H1 (cell line): ENCODE measurements around the gene MFAP3L. TPM values are rescaled to one million over a fixed set of nuclear protein-coding genes. Genes with fewer than 3 reads are reported as not detected.

ENCODE experiments used
- CTCF ChIA-PET: fragments of 300-600 bp; sonication (Branson Sonifier 250); formaldehyde crosslinking; loops from one replicate; lab custom pipeline; 2021; ENCODE audit not compliant: partially characterized antibody; lab: Charles Lee
- POLR2A ChIA-PET: fragments of 300-600 bp; sonication (Branson Sonifier 250); formaldehyde crosslinking; loops from one replicate; lab custom pipeline; 2021; ENCODE audit warnings: inconsistent platforms; ENCODE audit not compliant: partially characterized antibody; lab: Charles Lee
- DNase-seq, 2 experiments: peaks; one replicate each; pipeline versions ENCODE4 v3.0.0 to v3.0.0-alpha.2; 2010 to 2022; ENCODE audit warnings: low spot score in 2 of 2, low read depth in 1 of 2, mixed read lengths in 1 of 2
- FAIRE-seq: peaks from 2 replicates; lab custom pipeline; 2011; peaks lifted over from hg19 to GRCh38; lab: Jason Lieb, UNC
- H2AFZ ChIP-seq: 2 replicates; pipeline ENCODE4 v1.8.1; 2012; ENCODE audit warnings: low read length, inconsistent platforms
- H2AK5ac ChIP-seq: 2 replicates; pipeline ENCODE4 v1.6.1; 2013; ENCODE audit warnings: low read depth, low read length
- H2BK120ac ChIP-seq: replicated peaks from 2 replicates; pipeline ENCODE3; 2013; ENCODE audit warnings: low read depth, low read length, inconsistent platforms
- H2BK12ac ChIP-seq: 2 replicates; pipeline ENCODE4 v1.6.1; 2013; ENCODE audit warnings: low read depth, low read length
- H2BK15ac ChIP-seq: 2 replicates; pipeline ENCODE4 v1.6.1; 2013; ENCODE audit warnings: low read length
- H2BK20ac ChIP-seq: 2 replicates; pipeline ENCODE4 v1.6.1; 2013; ENCODE audit warnings: low read length
- H2BK5ac ChIP-seq: 2 replicates; pipeline ENCODE4 v1.6.1; 2013; ENCODE audit warnings: low read depth, low read length
- H3K14ac ChIP-seq: 2 replicates; pipeline ENCODE4 v1.6.1; 2013; ENCODE audit warnings: inconsistent platforms; ENCODE audit not compliant: insufficient read length
- H3K18ac ChIP-seq: 2 replicates; pipeline ENCODE4 v1.6.1; 2013; ENCODE audit warnings: low read length; ENCODE audit errors: extremely low read depth
- H3K23ac ChIP-seq: 2 replicates; pipeline ENCODE4 v1.6.1; 2013; ENCODE audit warnings: inconsistent platforms; ENCODE audit not compliant: insufficient read length
- H3K23me2 ChIP-seq: 2 replicates; pipeline ENCODE4 v1.6.1; 2013; ENCODE audit warnings: low read depth, low read length
- H3K27ac ChIP-seq: 2 replicates; pipeline ENCODE4 v1.6.1; 2011; ENCODE audit warnings: low read depth, low read length, inconsistent platforms
- H3K27me3 ChIP-seq, 4 experiments: replicated peaks in 1 of 4; 1 replicate in 1 of 4; 2 replicates in 3 of 4; pipeline versions ENCODE4 v1.6.1 to v1.8.1; 2011 to 2013; ENCODE audit warnings: low read length in 3 of 4, mild to moderate bottlenecking in 3 of 4, inconsistent platforms in 2 of 4, mixed read lengths in 2 of 4, moderate library complexity in 1 of 4; ENCODE audit not compliant: control insufficient read depth in 3 of 4, insufficient read depth in 3 of 4; ENCODE audit errors: extremely low read depth in 1 of 4
- H3K36me3 ChIP-seq, 4 experiments: 2 replicates each; pipeline versions ENCODE4 v1.6.1 to v1.8.1; 2011 to 2013; ENCODE audit warnings: mild to moderate bottlenecking in 4 of 4, low read length in 3 of 4, moderate library complexity in 2 of 4, control low read depth in 1 of 4, inconsistent platforms in 1 of 4; ENCODE audit not compliant: insufficient read depth in 4 of 4, control insufficient read depth in 2 of 4
- H3K4ac ChIP-seq: replicated peaks from 2 replicates; pipeline ENCODE3; 2013; ENCODE audit warnings: low read length, low read depth, mixed read lengths, inconsistent platforms; ENCODE audit not compliant: insufficient read length
- H3K4me1 ChIP-seq, 4 experiments: replicated peaks in 1 of 4; 1 replicate in 1 of 4; 2 replicates in 3 of 4; pipeline versions ENCODE4 v1.6.1 to v1.8.1; 2011 to 2013; ENCODE audit warnings: low read length in 3 of 4, inconsistent platforms in 2 of 4, mixed read lengths in 1 of 4; ENCODE audit not compliant: insufficient read depth in 4 of 4, control insufficient read depth in 3 of 4
- H3K4me2 ChIP-seq, 2 experiments: 2 replicates each; pipeline versions ENCODE4 v1.6.1 to v1.8.1; 2011 to 2013; ENCODE audit warnings: low read depth in 2 of 2, low read length in 2 of 2, control low read depth in 1 of 2, inconsistent platforms in 1 of 2, mild to moderate bottlenecking in 1 of 2; ENCODE audit not compliant: insufficient read depth in 1 of 2
- H3K4me3 ChIP-seq, 4 experiments: fragments of 200-600, 300-600 bp in 1 of 4; sonication (generic), shearing (Covaris generic), sonication (Bioruptor Twin) in 1 of 4; 2 replicates each; pipeline versions ENCODE4 v1.5.1 to v1.8.1; 2011 to 2016; ENCODE audit warnings: low read length in 4 of 4, low read depth in 3 of 4, control low read depth in 2 of 4, inconsistent platforms in 2 of 4, mild to moderate bottlenecking in 2 of 4, mixed read lengths in 1 of 4, moderate library complexity in 1 of 4; ENCODE audit not compliant: insufficient read depth in 2 of 4; ENCODE audit errors: extremely low read depth in 1 of 4
- H3K56ac ChIP-seq: replicated peaks from 2 replicates; pipeline ENCODE3; 2013; ENCODE audit warnings: low read depth, mild to moderate bottlenecking, mixed read lengths, low read length, inconsistent platforms; ENCODE audit not compliant: insufficient read length
- H3K79me1 ChIP-seq: 2 replicates; pipeline ENCODE4 v1.6.1; 2013; ENCODE audit warnings: low read depth, low read length, control low read depth
- H3K79me2 ChIP-seq, 2 experiments: 2 replicates each; pipeline versions ENCODE4 v1.6.1 to v1.8.1; 2012 to 2013; ENCODE audit warnings: low read length in 2 of 2, mild to moderate bottlenecking in 2 of 2, inconsistent platforms in 1 of 2; ENCODE audit not compliant: insufficient read depth in 2 of 2, control insufficient read depth in 1 of 2
- H3K9ac ChIP-seq, 4 experiments: replicated peaks in 1 of 4; 1 replicate in 1 of 4; 2 replicates in 3 of 4; pipeline versions ENCODE4 v1.6.1 to v1.8.1; 2011 to 2013; ENCODE audit warnings: low read depth in 3 of 4, low read length in 3 of 4, control low read depth in 2 of 4, mild to moderate bottlenecking in 2 of 4, moderate library complexity in 2 of 4, inconsistent platforms in 1 of 4; ENCODE audit errors: extremely low read depth in 1 of 4
- H3K9me3 ChIP-seq, 2 experiments: 2 replicates each; pipeline versions ENCODE4 v1.6.1 to v1.8.1; 2012 to 2013; ENCODE audit warnings: mild to moderate bottlenecking in 2 of 2, moderate library complexity in 2 of 2, control low read depth in 1 of 2, inconsistent platforms in 1 of 2, low read depth in 1 of 2, low read length in 1 of 2, mixed read lengths in 1 of 2; ENCODE audit not compliant: insufficient read depth in 2 of 2
- H4K20me1 ChIP-seq, 2 experiments: replicated peaks in 1 of 2; 2 replicates each; pipeline versions ENCODE3 to v1.8.1; 2011 to 2013; ENCODE audit warnings: inconsistent platforms in 2 of 2, low read length in 2 of 2, mild to moderate bottlenecking in 1 of 2; ENCODE audit not compliant: insufficient read depth in 2 of 2, control insufficient read depth in 1 of 2
- H4K5ac ChIP-seq: 2 replicates; pipeline ENCODE4 v1.6.1; 2013; ENCODE audit warnings: low read length, low read depth, mixed read lengths, inconsistent platforms; ENCODE audit not compliant: insufficient read length
- H4K8ac ChIP-seq: 2 replicates; pipeline ENCODE4 v1.8.0; 2013; ENCODE audit warnings: mild to moderate bottlenecking, moderate library complexity, low read length, inconsistent platforms; ENCODE audit not compliant: insufficient read depth; ENCODE audit errors: extremely low read depth
- H4K91ac ChIP-seq: replicated peaks from 2 replicates; pipeline ENCODE3; 2013; ENCODE audit warnings: low read length, mixed read lengths, inconsistent platforms; ENCODE audit not compliant: insufficient read length
- CBX5 ChIP-seq: fragments of 300-800, 300-1000 bp; sonication (generic); IDR thresholded peaks from 2 replicates; pipeline ENCODE4 v1.7.1; 2016; ENCODE audit warnings: antibody characterized with exemption, low read length, low read depth
- CEBPB ChIP-seq: IDR thresholded peaks from 2 replicates; pipeline ENCODE4 v1.6.1; 2012; ENCODE audit warnings: low read depth, low read length
- CHD1 ChIP-seq: IDR thresholded peaks from 2 replicates; pipeline ENCODE4 v1.6.1; 2012; ENCODE audit warnings: low read depth, low read length, improper control_type of control experiment
- CTBP2 ChIP-seq: IDR thresholded peaks from 2 replicates; pipeline ENCODE4 v1.7.0; 2011; ENCODE audit warnings: borderline replicate concordance, mild to moderate bottlenecking, moderate library complexity, mixed read lengths, low read length; ENCODE audit not compliant: insufficient read depth, insufficient read length
- GTF2F1 ChIP-seq: IDR thresholded peaks from 2 replicates; pipeline ENCODE4 v1.6.1; 2012; ENCODE audit warnings: low read depth, low read length, improper control_type of control experiment, borderline replicate concordance
- HDAC6 ChIP-seq: IDR thresholded peaks from one replicate; pipeline ENCODE4 v1.7.1; 2012; ENCODE audit warnings: low read depth, mild to moderate bottlenecking, inconsistent platforms, low read length, moderate library complexity
- NRF1 ChIP-seq: IDR thresholded peaks from 2 replicates; pipeline ENCODE4 v1.6.1; 2011; ENCODE audit warnings: mild to moderate bottlenecking, low read depth, low read length, improper control_type of control experiment
- POU5F1 ChIP-seq: IDR thresholded peaks from 2 replicates; pipeline ENCODE4 v1.6.1; 2011; ENCODE audit warnings: low read depth, mild to moderate bottlenecking, low read length, moderate library complexity
- RBBP5 ChIP-seq: IDR thresholded peaks from 2 replicates; pipeline ENCODE4 v1.7.1; 2012; ENCODE audit warnings: low read depth, mild to moderate bottlenecking, inconsistent platforms, low read length, moderate library complexity, borderline replicate concordance
- SIRT6 ChIP-seq: IDR thresholded peaks from one replicate; pipeline ENCODE4 v1.7.1; 2012; ENCODE audit warnings: low read length, inconsistent platforms
- SIX5 ChIP-seq: IDR thresholded peaks from 2 replicates; pipeline ENCODE4 v1.6.1; 2011; ENCODE audit warnings: mild to moderate bottlenecking, low read depth, low read length
- SUZ12 ChIP-seq: fragments of 200-600 bp; sonication (generic); IDR thresholded peaks from 2 replicates; pipeline ENCODE4 v1.6.1; 2012; ENCODE audit warnings: mild to moderate bottlenecking, inconsistent platforms, low read length, moderate library complexity, mixed read lengths
- TBP ChIP-seq: IDR thresholded peaks from 2 replicates; pipeline ENCODE4 v1.6.1; 2011; ENCODE audit warnings: low read depth, low read length, improper control_type of control experiment
- YY1 ChIP-seq: IDR thresholded peaks from 2 replicates; pipeline ENCODE4 v1.6.1; 2011; ENCODE audit warnings: low read depth, mild to moderate bottlenecking, low read length
- WGBS, 2 experiments: shearing (Covaris generic) in 1 of 2; methylation state at CpG; one replicate each; pipeline versions ENCODE4 v1.1.6 to v1.1.7; 2013 to 2015; ENCODE audit warnings: low lambda C conversion rate in 2 of 2, mixed read lengths in 2 of 2, inconsistent platforms in 1 of 2, low coverage in 1 of 2, missing lambda C conversion rate in 1 of 2; ENCODE audit not compliant: insufficient replicate concordance in 2 of 2, insufficient coverage in 1 of 2, insufficient read length in 1 of 2; ENCODE audit errors: extremely low coverage in 1 of 2, missing lambda C conversion rate in 1 of 2; 5-methylcytosine and 5-hydroxymethylcytosine counted together
- polyA plus RNA-seq, 7 experiments: library from polyadenylated mRNA; depleted of rRNA in 3 of 7; stranded (reverse) in 5 of 7; unstranded in 2 of 7; fragments of >200 nt in 5 of 7; fragments of 200-250 nt in 2 of 7; gene quantifications; 1 replicate in 5 of 7; 2 replicates in 1 of 7; 4 replicates in 1 of 7; pipeline versions ENCODE4 v1.2.1 to v1.2.3, GENCODE V29; 2011 to 2013; ENCODE audit warnings: missing spikeins in 2 of 7, mixed read lengths in 2 of 7
- total RNA-seq: library from RNA; stranded (reverse); fragmentation: NEBNext Ultra II Directional; extraction: Animal tissue kit (Norgen Biotek cat#: 25700); gene quantifications from 2 replicates; pipeline ENCODE4 v1.2.1, GENCODE V29; 2021
- TF ChIP-seq, protein P1 (sequence below): IDR thresholded peaks from 2 replicates; pipeline ENCODE4 v1.6.1; 2011; ENCODE audit warnings: low read depth, mild to moderate bottlenecking, low read length; ENCODE audit not compliant: insufficient read depth

The MFAP3L gene
- total and polyA plus RNA-seq, 2 of the 8 experiments (the other 6 are each of a cell fraction or from before 2014, with no cell fraction given), result 7.0 to 9.8 TPM

DNA sequence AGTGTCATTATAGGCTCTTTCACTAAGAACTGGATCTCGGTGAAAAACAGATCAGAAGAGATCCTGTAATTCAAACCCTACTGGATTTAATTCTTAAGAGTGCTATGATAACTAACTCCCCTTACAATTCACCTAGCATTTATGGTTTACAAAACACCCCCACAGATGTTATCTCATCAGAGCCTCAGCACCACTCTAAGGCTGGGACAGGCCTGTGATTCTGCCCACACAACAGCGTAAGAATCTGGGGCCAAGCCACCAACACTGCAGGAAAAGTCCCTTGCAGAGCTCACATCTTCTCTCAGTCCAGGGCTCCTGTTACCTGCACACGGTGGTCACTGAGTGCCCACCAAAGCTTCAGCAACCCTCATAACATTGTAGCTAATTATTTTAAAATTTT, 8.9 kb downstream of the MFAP3L start:
- 90% methylated on average over 3 of the region's 3 CpGs; no CpG with 5 or more reads in 1 of the 2 experiments for WGBS, 2 experiments
- TF ChIP-seq CHD1 (no peak), CTBP2 (no peak), RBBP5 (no peak), SUZ12 (no peak), HDAC6 (no peak), GTF2F1 (no peak), TBP (no peak), CEBPB (no peak), POU5F1 (no peak), YY1 (no peak), SIRT6 (no peak), CBX5 (no peak), SIX5 (no peak), NRF1 (no peak)
- TF ChIP-seq, protein P1, sequence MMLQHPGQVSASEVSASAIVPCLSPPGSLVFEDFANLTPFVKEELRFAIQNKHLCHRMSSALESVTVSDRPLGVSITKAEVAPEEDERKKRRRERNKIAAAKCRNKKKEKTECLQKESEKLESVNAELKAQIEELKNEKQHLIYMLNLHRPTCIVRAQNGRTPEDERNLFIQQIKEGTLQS, result no peak

More for the DNA sequence above, 8.9 kb downstream of the MFAP3L start:
- Histone ChIP-seq H3K4me1 (peaks cover 0 to 7% (median under 1%) of the 10 kb centered on the region in 4 experiments; a peak in 1 of 7 replicates), H4K5ac (no peak overlapping the region), H3K27me3 (no peaks in the 10 kb centered on the region), H2BK15ac (no peak overlapping the region), H3K4me3 (no peak overlapping the region), H3K23me2 (no peaks in the 10 kb centered on the region), H2BK12ac (no peak overlapping the region), H3K18ac (no peak overlapping the region), H2BK5ac (no peak overlapping the region), H3K4ac (no peak overlapping the region), H3K36me3 (no peaks in the 10 kb centered on the region), H3K9ac (no peak overlapping the region), H2BK120ac (no peak overlapping the region), H3K4me2 (no peak overlapping the region), H3K79me1 (no peaks in the 10 kb centered on the region; the same call in 1 of the 2 replicates), H2BK20ac (no peak overlapping the region), H3K56ac (no peak overlapping the region), H3K23ac (no peak overlapping the region), H2AK5ac (no peak overlapping the region), H3K9me3 (no peaks in the 10 kb centered on the region), H4K8ac (0 out of 2 replicates have a peak overlapping the region, but pooled peaks have one; percentile 46), H3K27ac (no peak overlapping the region), H3K14ac (no peak overlapping the region), H3K79me2 (no peaks in the 10 kb centered on the region), H2AFZ (no peak overlapping the region), H4K91ac (no peak overlapping the region), H4K20me1 (no peaks in the 10 kb centered on the region)
- FAIRE-seq, result no peak
- ChIA-PET CTCF (interaction anchor here (0.6 to 2.6 kb wide), 3 partner anchors 10 to 206 kb away, joined by 3 to 7 read pairs (median 6); no protein-coding TSS in a partner anchor), POLR2A (no interaction called here)
- no peak for DNase-seq
